Vagina (tissue), 2 donors: ENCODE results near the gene HMGXB4. TPM values are rescaled to one million over a fixed set of nuclear protein-coding genes. Genes with fewer than 3 reads are reported as not detected.

Experiments used
- DNase-seq, 2 donors: peaks; one replicate each; pipeline ENCODE4 v3.0.0-alpha.2; 2017; ENCODE audit errors: extremely low spot score in 2 of 2
- H3K27ac ChIP-seq: fragments of 200-600 bp; sonication (generic); one replicate; pipeline ENCODE4 v1.5.1; 2019
- H3K27me3 ChIP-seq: fragments of 200-600 bp; sonication (generic); one replicate; pipeline ENCODE4 v1.5.1; 2019
- H3K36me3 ChIP-seq, 2 donors: fragments of 200-600 bp; sonication (generic); one replicate each; pipeline ENCODE4 v1.5.1; 2017 to 2019
- H3K4me1 ChIP-seq: fragments of 200-600 bp; sonication (generic); one replicate; pipeline ENCODE4 v1.5.1; 2019
- H3K4me3 ChIP-seq, 2 donors: fragments of 200-600 bp; sonication (generic); 1 replicate in 1 of 2; 2 replicates in 1 of 2; pipeline ENCODE4 v1.5.1; 2016 to 2019
- H3K9me3 ChIP-seq: fragments of 200-600 bp; sonication (generic); one replicate; pipeline ENCODE4 v1.5.1; 2019
- CTCF ChIP-seq, 3 experiments: fragments of 450-650 bp in 2 of 3; fragments of 200-600 bp in 1 of 3; sonication (generic) in 1 of 3; IDR thresholded peaks; one replicate each; pipeline ENCODE4 v1.5.1; 2017 to 2019; ENCODE audit warnings: antibody characterized with exemption in 3 of 3, mild to moderate bottlenecking in 2 of 3, moderate library complexity in 2 of 3
- POLR2A ChIP-seq, 2 donors: fragments of 450-650 bp; IDR thresholded peaks; one replicate each; pipeline ENCODE4 v1.6.1; 2017; ENCODE audit warnings: antibody characterized with exemption in 2 of 2, mild to moderate bottlenecking in 2 of 2, moderate library complexity in 2 of 2
- POLR2AphosphoS5 ChIP-seq, 2 donors: sonication (generic); formaldehyde crosslinking; IDR thresholded peaks; one replicate each; pipeline ENCODE4 v1.9.0; 2017; ENCODE audit warnings: antibody characterized with exemption in 2 of 2, mild to moderate bottlenecking in 2 of 2, low read depth in 1 of 2; ENCODE audit not compliant: insufficient read depth in 1 of 2
- intact Hi-C: fragments of 100-400 bp; cut with DNase I; formaldehyde crosslinking; loops from one replicate; pipeline ENCODE4 v1.15.1; 2023
- total RNA-seq: library from RNA; depleted of rRNA; stranded (reverse); fragments of >200 nt; gene quantifications from one replicate; pipeline ENCODE4 v1.2.3, GENCODE V29; 2016

The HMGXB4 gene
- total RNA-seq, 1 donor from 2014 or later = 12.8 TPM

GRCh38 chr22:35317680-35318290 lies 60.5 kb downstream of the HMGXB4 start:
- Histone ChIP-seq H3K4me1 (peaks cover 40% of the 10 kb centered on the region), H3K27ac (no peak overlapping the region), H3K9me3 (no peaks in the 10 kb centered on the region), H3K4me3 (no peak overlapping the region), H3K36me3 (peaks cover 0 to 48% of the 10 kb centered on the region in 2 donors), H3K27me3 (no peaks in the 10 kb centered on the region)
- no peak for TF ChIP-seq CTCF (IDR thresholded peaks at IDR 0.05)
- TF ChIP-seq POLR2AphosphoS5 (IDR thresholded peaks at IDR 0.05; ENCODE audit: insufficient read depth in 1 of 2, low read depth in 1 of 2) = no peak
- no peak for TF ChIP-seq POLR2A (IDR thresholded peaks at IDR 0.05)
- intact Hi-C loops = no loop called here
- no peak for DNase-seq

DNA sequence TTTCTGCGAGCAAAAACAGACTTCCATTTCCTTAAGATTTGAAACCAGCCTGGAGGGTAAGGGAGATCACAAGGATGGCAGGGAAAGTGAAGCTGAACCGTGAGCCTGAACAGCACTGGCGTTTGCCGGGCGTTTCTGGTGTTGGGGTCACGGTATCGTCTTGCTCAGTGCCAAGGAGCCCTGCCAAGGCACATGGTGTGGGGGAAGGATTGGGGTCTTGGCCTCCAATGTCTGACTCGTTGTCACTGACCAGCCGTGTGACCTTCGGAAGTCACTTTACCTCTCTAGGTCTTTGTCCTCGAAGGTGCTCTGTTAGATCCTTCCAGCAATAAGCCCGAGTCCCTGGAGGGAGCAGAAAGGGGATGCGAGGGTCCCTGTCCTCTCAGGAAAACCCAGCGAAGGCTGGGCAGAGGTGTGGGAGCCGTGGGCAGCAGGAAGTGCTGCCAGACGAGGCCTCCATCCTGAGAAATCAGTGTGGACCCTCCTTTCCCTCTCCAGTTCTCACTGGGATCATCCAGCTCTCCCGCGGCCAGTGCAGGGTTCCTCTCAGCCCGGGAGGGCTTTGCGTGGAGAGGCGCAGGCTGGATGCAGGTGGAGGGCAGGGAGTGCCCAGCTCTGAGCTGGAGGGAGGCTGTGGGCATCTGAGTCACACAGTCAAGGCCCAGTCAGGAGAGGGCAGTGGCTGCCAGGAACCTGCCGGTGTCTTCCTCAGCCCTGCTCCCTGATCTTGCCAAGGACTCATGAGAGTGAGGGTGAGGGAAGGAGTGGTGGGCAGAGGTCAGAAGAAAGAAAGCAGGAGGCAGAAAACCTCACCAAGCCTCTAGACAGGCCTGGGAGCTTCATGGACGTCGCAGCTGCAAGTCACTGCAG lies 61.3 kb downstream of the HMGXB4 start:
- no peak for DNase-seq
- TF ChIP-seq POLR2A (IDR thresholded peaks at IDR 0.05) (no peak), CTCF (IDR thresholded peaks at IDR 0.05) (no peak), POLR2AphosphoS5 (IDR thresholded peaks at IDR 0.05; ENCODE audit: insufficient read depth in 1 of 2, low read depth in 1 of 2) (no peak)
- Histone ChIP-seq H3K9me3 (no peaks in the 10 kb centered on the region), H3K36me3 (peaks cover 0 to 56% of the 10 kb centered on the region in 2 donors), H3K4me1 (peaks cover 32% of the 10 kb centered on the region), H3K4me3 (no peak overlapping the region), H3K27ac (no peak overlapping the region), H3K27me3 (no peaks in the 10 kb centered on the region)
- intact Hi-C loops = no loop called here

DNA sequence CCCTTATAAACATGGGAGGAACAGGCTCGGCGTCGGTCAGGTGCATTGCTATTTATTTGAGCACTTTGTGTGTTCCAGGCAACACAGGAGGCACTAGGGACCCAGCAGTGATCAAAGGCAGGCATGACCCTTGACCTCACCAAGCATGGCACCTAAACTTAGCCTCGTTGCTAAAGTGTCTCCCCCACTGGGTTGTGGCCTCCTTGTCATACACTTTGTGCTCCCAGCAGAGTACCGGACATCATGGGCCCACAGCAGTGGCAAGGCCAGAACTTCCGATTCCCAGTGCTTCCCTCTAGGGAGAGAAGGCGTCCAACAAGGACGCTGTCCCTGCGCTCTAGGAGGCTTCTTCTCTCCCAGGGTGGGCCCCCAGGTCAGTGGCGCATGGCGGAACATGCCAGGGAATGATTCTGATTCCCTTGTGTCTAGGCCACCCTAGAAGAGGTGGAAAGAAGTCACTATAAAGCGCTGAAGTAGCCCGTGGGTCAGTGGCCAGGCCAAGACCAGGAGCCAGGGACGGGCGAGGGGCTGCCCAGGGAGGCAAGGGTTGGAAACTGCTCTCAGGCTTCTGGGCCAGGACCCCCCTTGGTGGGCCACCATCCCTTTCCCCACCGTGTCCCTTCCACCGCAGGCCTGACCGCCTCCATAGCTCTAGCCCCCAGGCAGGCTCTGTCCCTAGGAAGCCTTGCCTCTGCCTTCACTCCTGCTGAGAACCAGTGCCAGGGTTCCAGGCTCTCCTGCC lies 62.1 kb downstream of the HMGXB4 start:
- Histone ChIP-seq H3K36me3 (peaks cover 0 to 64% of the 10 kb centered on the region in 2 donors), H3K27me3 (no peaks in the 10 kb centered on the region), H3K4me3 (no peak overlapping the region), H3K27ac (no peak overlapping the region), H3K4me1 (peaks cover 24% of the 10 kb centered on the region), H3K9me3 (no peaks in the 10 kb centered on the region)
- TF ChIP-seq POLR2AphosphoS5 (IDR thresholded peaks at IDR 0.05; ENCODE audit: insufficient read depth in 1 of 2, low read depth in 1 of 2) = no peak
- no peak for TF ChIP-seq POLR2A (IDR thresholded peaks at IDR 0.05)
- TF ChIP-seq CTCF (IDR thresholded peaks at IDR 0.05) = no peak
- DNase-seq = no peak
- intact Hi-C loops = no loop called here

DNA sequence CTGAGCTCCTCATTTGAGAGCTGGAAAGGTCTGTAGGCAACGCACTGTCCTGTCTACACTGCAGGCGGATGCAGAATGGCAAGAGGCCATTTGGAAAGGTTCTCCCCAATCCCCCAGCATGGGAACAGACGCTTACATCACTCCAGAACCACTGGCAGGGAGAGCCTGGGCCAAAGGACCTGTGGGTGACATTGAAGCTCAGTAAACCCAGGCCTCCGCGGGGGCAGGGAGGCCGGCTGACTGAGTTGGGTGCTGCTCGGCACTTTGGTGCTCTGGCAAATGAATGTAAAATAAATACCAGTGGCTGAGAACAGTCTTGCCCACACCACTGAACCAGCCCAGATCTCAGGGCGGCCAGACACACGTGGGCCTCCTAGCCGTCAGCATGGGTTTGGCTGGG lies 64.8 kb downstream of the HMGXB4 start:
- DNase-seq = no peak
- H3K4me1 ChIP-seq = no peaks in the 10 kb centered on the region
- no peaks in the 10 kb centered on the region for H3K9me3 ChIP-seq
- no peak overlapping the region for H3K4me3 ChIP-seq
- H3K27ac ChIP-seq = no peak overlapping the region
- H3K27me3 ChIP-seq = no peaks in the 10 kb centered on the region
- intact Hi-C loops = no loop called here
- TF ChIP-seq POLR2AphosphoS5 (IDR thresholded peaks at IDR 0.05; ENCODE audit: insufficient read depth in 1 of 2, low read depth in 1 of 2) = no peak
- TF ChIP-seq POLR2A (IDR thresholded peaks at IDR 0.05) = no peak
- no peak for TF ChIP-seq CTCF (IDR thresholded peaks at IDR 0.05)
- peaks cover 0 to 91% of the 10 kb centered on the region in 2 donors for H3K36me3 ChIP-seq
